A673 (cell line): ENCODE results near the gene STK10. TPM values are rescaled to one million over a fixed set of nuclear protein-coding genes. Genes with fewer than 3 reads are reported as not detected.

Experiments
- BruUV-seq: library from RNA; stranded (reverse); fragments of 400-500 nt; replicated peaks from 2 replicates; lab custom pipeline; 2021; lab: Mats Ljungman, UMichigan
- CTCF ChIA-PET: fragments of 300-600 bp; sonication (Branson Sonifier 250); formaldehyde crosslinking; loops from one replicate; lab custom pipeline; 2022; ENCODE audit warnings: antibody characterized with exemption; lab: Charles Lee
- POLR2A ChIA-PET: fragments of 300-600 bp; sonication (Branson Sonifier 250); formaldehyde crosslinking; loops from one replicate; lab custom pipeline; 2022; ENCODE audit warnings: antibody characterized with exemption; ENCODE audit not compliant: low non-redundant PET; lab: Charles Lee
- DNase-seq: peaks from one replicate; pipeline ENCODE4 v3.0.0-alpha.2; 2015; ENCODE audit warnings: low spot score
- H3K27ac ChIP-seq: fragments of 200-600 bp; sonication (generic); 2 replicates; pipeline ENCODE4 v1.5.1; 2016; ENCODE audit warnings: mixed run types, low read depth, mild to moderate bottlenecking, mixed read lengths, antibody characterized with exemption, low read length; ENCODE audit not compliant: poor library complexity, severe bottlenecking
- H3K27me3 ChIP-seq: fragments of 200-600 bp; sonication (generic); replicated peaks from 2 replicates; pipeline ENCODE4 v1.6.1; 2017; ENCODE audit warnings: mixed run types, low read depth, mild to moderate bottlenecking, mixed read lengths, antibody characterized with exemption, low read length; ENCODE audit not compliant: insufficient read depth, poor library complexity
- H3K36me3 ChIP-seq: fragments of 200-600 bp; sonication (generic); 2 replicates; pipeline ENCODE4 v1.6.1; 2016; ENCODE audit warnings: mixed run types, mild to moderate bottlenecking, mixed read lengths, antibody characterized with exemption, low read length; ENCODE audit not compliant: insufficient read depth, poor library complexity, severe bottlenecking
- H3K4me1 ChIP-seq: fragments of 200-600 bp; sonication (generic); 2 replicates; pipeline ENCODE4 v1.6.1; 2017; ENCODE audit warnings: mixed run types, mild to moderate bottlenecking, mixed read lengths, antibody characterized with exemption, low read length; ENCODE audit not compliant: insufficient read depth, poor library complexity, severe bottlenecking
- H3K4me3 ChIP-seq: fragments of 200-600 bp; sonication (generic); 2 replicates; pipeline ENCODE4 v1.5.1; 2016; ENCODE audit warnings: low read depth, mixed run types, mild to moderate bottlenecking, mixed read lengths, low read length; ENCODE audit not compliant: poor library complexity, severe bottlenecking
- H3K9me3 ChIP-seq: fragments of 200-600 bp; sonication (generic); 2 replicates; pipeline ENCODE4 v1.6.1; 2016; ENCODE audit warnings: mixed run types, low read depth, mild to moderate bottlenecking, mixed read lengths, antibody characterized with exemption, low read length; ENCODE audit not compliant: poor library complexity, severe bottlenecking
- CTCF ChIP-seq: fragments of 300-800, 200-600 bp; sonication (generic); conservative IDR thresholded peaks from 2 replicates; pipeline ENCODE4 v1.5.1; 2017; ENCODE audit warnings: low read depth, mild to moderate bottlenecking, antibody characterized with exemption, low read length, moderate library complexity, mixed read lengths
- EZH2 ChIP-seq: fragments of 200-600 bp; sonication (generic); IDR thresholded peaks from 2 replicates; pipeline ENCODE4 v1.6.1; 2017; ENCODE audit warnings: borderline replicate concordance, low read depth, mild to moderate bottlenecking, mixed read lengths, antibody characterized with exemption, low read length; ENCODE audit not compliant: poor library complexity, severe bottlenecking
- intact Hi-C: fragments of 100-400 bp; cut with micrococcal nuclease; formaldehyde crosslinking; loops from one replicate; pipeline ENCODE4 v1.10.0; 2022; ENCODE audit not compliant: unreplicated experiment
- total RNA-seq: library from RNA; stranded (reverse); gene quantifications from 2 replicates; pipeline ENCODE4 v1.2.3, GENCODE V29; 2021

Gene STK10
- total RNA-seq, 1 experiment from 2014 or later = 3.8 TPM

DNA sequence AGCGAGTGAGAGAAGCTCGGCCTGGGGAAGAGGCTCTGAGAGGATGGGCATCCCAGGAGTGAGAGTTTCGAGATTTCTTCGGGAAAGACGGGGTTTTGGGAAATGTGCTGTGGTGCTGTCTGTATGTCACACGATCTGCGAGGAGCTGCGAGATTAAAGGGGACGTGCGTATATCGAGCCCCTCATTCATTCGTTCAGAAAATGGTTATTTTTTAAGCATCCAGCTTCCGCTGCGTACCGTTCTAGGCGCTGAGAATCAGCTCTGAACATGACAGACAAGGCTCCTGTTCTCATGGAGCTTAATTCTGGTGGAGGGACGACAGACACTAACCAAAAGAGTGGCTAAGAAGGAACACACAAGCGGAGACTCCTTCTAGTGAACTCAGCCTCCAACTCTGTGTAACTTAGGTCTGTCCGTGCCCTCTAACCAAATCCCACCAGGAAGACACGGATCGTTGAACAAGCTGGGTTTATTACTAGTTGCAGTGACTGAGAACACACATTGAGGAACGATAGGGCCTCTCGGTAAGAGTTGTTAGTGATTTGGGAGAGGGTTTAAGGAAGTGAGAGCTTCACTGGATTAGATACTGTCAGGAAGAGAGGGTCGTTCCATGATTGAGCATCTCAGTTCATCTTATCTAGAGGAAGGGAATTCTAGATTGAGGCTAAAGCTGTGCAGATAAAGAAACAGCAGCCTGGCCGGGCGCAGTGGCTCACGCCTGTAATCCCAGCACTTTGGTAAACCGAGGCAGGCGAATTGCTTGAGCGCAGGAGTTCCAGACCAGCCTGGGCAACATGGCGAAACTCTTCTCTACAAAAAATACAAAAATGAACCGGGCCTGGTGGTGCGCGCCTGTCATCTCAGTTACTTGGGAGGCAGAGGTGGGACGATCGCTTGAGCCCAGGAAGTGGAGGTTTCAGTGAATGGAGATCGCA is 180.6 kb downstream of the STK10 start:
- no peaks in the 10 kb centered on the region for H3K9me3 ChIP-seq
- DNase-seq = no peak
- BruUV-seq = TSS peak; percentile 94
- H3K36me3 ChIP-seq = no peaks in the 10 kb centered on the region
- ChIA-PET POLR2A (interaction anchor here (0.5 kb wide), 1 partner anchor 556 kb away, joined by 3 read pairs; no protein-coding TSS in a partner anchor), CTCF (interaction anchor here (1.2 kb wide), 1 partner anchor 52 kb away, joined by 4 read pairs; no protein-coding TSS in a partner anchor)
- TF ChIP-seq EZH2 (no peak), CTCF (no peak)
- peak overlapping the region; percentile 93 for H3K4me3 ChIP-seq
- intact Hi-C loops = loop anchor here (5.0 to 10.0 kb wide), 2 partner anchors 93 to 180 kb away; partner anchors contain the start of gene STK10
- no peaks in the 10 kb centered on the region for H3K27me3 ChIP-seq
- H3K4me1 ChIP-seq = peaks cover 11% of the 10 kb centered on the region
- peak overlapping the region; percentile 99 for H3K27ac ChIP-seq

DNA sequence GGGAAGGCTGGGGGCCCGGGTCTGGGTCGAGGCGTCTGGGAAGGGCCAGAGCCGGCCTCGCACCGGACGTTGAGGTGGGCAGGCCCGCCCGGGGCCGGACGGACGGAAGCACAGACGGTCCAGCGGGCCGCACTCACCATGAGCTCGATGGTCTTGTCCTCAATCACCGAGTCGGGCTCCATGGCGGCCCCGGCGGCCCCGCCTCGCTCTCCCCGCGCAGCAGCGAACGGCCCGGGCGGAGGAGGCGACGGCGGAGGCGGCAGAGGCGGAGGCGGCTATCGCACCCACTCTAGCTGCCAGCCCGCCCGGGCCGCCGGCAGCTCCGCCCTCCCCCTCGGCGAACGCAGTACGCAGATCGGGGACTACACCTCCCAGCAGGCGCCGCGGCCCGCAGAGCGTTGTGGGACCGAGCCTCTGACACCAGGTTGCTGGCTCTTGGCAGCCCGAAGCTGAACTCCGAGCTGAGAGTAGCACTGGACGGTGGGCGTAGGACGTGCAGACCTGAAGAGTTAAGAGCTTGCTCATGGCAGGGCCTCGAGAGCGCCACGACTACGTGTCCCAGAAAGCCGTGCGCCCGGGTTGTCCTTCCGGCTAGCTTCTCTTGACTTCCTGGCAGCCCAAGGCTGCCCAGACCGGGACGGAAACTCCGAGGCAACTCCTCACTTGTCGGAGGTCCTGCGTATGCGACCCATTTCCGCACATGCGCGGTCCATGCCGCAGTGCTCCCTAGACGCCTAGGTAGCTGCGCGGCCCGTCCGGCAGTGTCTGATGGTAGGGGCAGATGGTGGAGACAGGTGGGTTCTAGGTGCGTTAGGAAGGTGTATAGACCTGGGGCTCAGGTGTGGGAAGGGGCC is 181.5 kb downstream of the STK10 start, which contains the start of gene FBXW11:
FBXW11 (minus strand) TSS at position 318 of the 854 bp plus-strand sequence; CDS start at position 182, 136 bp downstream.
- intact Hi-C loops = loop anchor here (5.0 to 10.0 kb wide), 2 partner anchors 92 to 181 kb away; partner anchors contain the start of gene STK10

More for the DNA sequence above, 181.5 kb downstream of the STK10 start, which contains the start of gene FBXW11:
- no peaks in the 10 kb centered on the region for H3K9me3 ChIP-seq
- ChIA-PET CTCF (interaction anchor here (0.6 to 1.2 kb wide), 3 partner anchors 53 to 391 kb away, joined by 3 to 9 read pairs (median 4); no protein-coding TSS in a partner anchor), POLR2A (interaction anchor here (0.5 to 0.7 kb wide), 3 partner anchors 276 to 614 kb away, joined by 3 to 6 read pairs (median 3); no protein-coding TSS in a partner anchor)
- TF ChIP-seq CTCF (no peak), EZH2 (no peak)
- H3K27ac ChIP-seq = peak within 1 kb of the TSS; percentile 99
- H3K4me1 ChIP-seq = peaks cover 11% of the 10 kb centered on the region
- no TSS peak for BruUV-seq
- peak within 1 kb of the TSS; percentile 93 for H3K4me3 ChIP-seq
- no peaks in the 10 kb centered on the region for H3K36me3 ChIP-seq
- DNase-seq = peak; percentile 95
- no peaks in the 10 kb centered on the region for H3K27me3 ChIP-seq
